Calu3 (cell line): Measurements from ENCODE around the gene ST6GALNAC6. TPM values are rescaled to one million over a fixed set of nuclear protein-coding genes. Genes with fewer than 3 reads are reported as not detected.

Experiments used
- BruUV-seq: library from RNA; stranded (reverse); fragments of 400-500 nt; replicated peaks from 2 replicates; lab custom pipeline; 2021; lab: Mats Ljungman, UMichigan
- CTCF ChIA-PET: fragments of 300-600 bp; sonication (Branson Sonifier 250); formaldehyde crosslinking; loops from one replicate; lab custom pipeline; 2022; ENCODE audit warnings: antibody characterized with exemption; lab: Charles Lee
- DNase-seq: peaks from one replicate; pipeline ENCODE4 v3.0.0; 2022
- H3K27ac Mint-ChIP-seq: one replicate; pipeline ENCODE4 v1.8.0; 2022; ENCODE audit warnings: mixed read lengths; ENCODE audit not compliant: unreplicated experiment
- H3K27me3 Mint-ChIP-seq: one replicate; pipeline ENCODE4 v1.8.0; 2022; ENCODE audit warnings: mixed read lengths; ENCODE audit not compliant: unreplicated experiment
- H3K36me3 Mint-ChIP-seq: one replicate; pipeline ENCODE4 v1.8.0; 2022; ENCODE audit warnings: mild to moderate bottlenecking, moderate library complexity, mixed read lengths; ENCODE audit not compliant: insufficient read depth, unreplicated experiment
- H3K4me1 Mint-ChIP-seq: one replicate; pipeline ENCODE4 v1.8.0; 2022; ENCODE audit warnings: mild to moderate bottlenecking, low read depth, mixed read lengths; ENCODE audit not compliant: unreplicated experiment
- H3K4me3 Mint-ChIP-seq: one replicate; pipeline ENCODE4 v1.8.0; 2022; ENCODE audit warnings: mild to moderate bottlenecking, low read depth, moderate library complexity, mixed read lengths; ENCODE audit not compliant: unreplicated experiment
- H3K9me3 Mint-ChIP-seq: one replicate; pipeline ENCODE4 v1.8.0; 2022; ENCODE audit warnings: low read depth, mixed read lengths; ENCODE audit not compliant: unreplicated experiment
- CTCF ChIP-seq: fragments of 200-600 bp; IDR thresholded peaks from one replicate; pipeline ENCODE4 v1.8.0; 2022; ENCODE audit warnings: antibody characterized with exemption; ENCODE audit not compliant: unreplicated experiment
- intact Hi-C: fragments of 100-400 bp; cut with micrococcal nuclease; formaldehyde crosslinking; loops from one replicate; pipeline ENCODE4 v1.10.0; 2022; ENCODE audit not compliant: unreplicated experiment
- total RNA-seq: library from RNA; stranded (reverse); gene quantifications from 2 replicates; pipeline ENCODE4 v1.2.3, GENCODE V29; 2022

Gene ST6GALNAC6
- total RNA-seq, 1 experiment from 2014 or later, result 9.1 TPM

- Mint-ChIP-seq H3K36me3 (peaks cover 5% of the 10 kb centered on the region), H3K4me1 (no peaks in the 10 kb centered on the region), H3K4me3 (no peak overlapping the region), H3K9me3 (no peaks in the 10 kb centered on the region), H3K27ac (no peak overlapping the region), H3K27me3 (no peaks in the 10 kb centered on the region)
- TF ChIP-seq CTCF, result no peak
- no peak for DNase-seq
- no TSS peak for BruUV-seq
- CTCF ChIA-PET, result no interaction called here
- intact Hi-C loops, result no loop called here
Observed at GRCh38 chr9:127912296-127912695, 12.9 kb upstream of the ST6GALNAC6 start.

- intact Hi-C loops, result no loop called here
- H3K27ac Mint-ChIP-seq, result no peak overlapping the region
- no peak for TF ChIP-seq CTCF
- H3K9me3 Mint-ChIP-seq, result no peaks in the 10 kb centered on the region
- CTCF ChIA-PET, result no interaction called here
- peaks cover 5% of the 10 kb centered on the region for H3K36me3 Mint-ChIP-seq
- BruUV-seq, result no TSS peak
- no peak for DNase-seq
- H3K4me3 Mint-ChIP-seq, result no peak overlapping the region
- no peaks in the 10 kb centered on the region for H3K4me1 Mint-ChIP-seq
- no peaks in the 10 kb centered on the region for H3K27me3 Mint-ChIP-seq
Observed at GRCh38 chr9:127910613-127911205, 11.3 kb upstream of the ST6GALNAC6 start.

- BruUV-seq, result no TSS peak
- intact Hi-C loops, result no loop called here
- TF ChIP-seq CTCF, result no peak
- no peak for DNase-seq
- Mint-ChIP-seq H3K9me3 (no peaks in the 10 kb centered on the region), H3K27ac (no peak overlapping the region), H3K27me3 (no peaks in the 10 kb centered on the region), H3K4me1 (no peaks in the 10 kb centered on the region), H3K4me3 (no peak overlapping the region), H3K36me3 (peaks cover 5% of the 10 kb centered on the region)
- CTCF ChIA-PET, result no interaction called here
Observed at GRCh38 chr9:127909839-127910273, 10.5 kb upstream of the ST6GALNAC6 start.

GRCh38 chr9:127908660-127908926, 9.2 kb upstream of the ST6GALNAC6 start:
- DNase-seq, result no peak
- Mint-ChIP-seq H3K9me3 (no peaks in the 10 kb centered on the region), H3K4me1 (no peaks in the 10 kb centered on the region), H3K4me3 (no peak overlapping the region), H3K27ac (no peak overlapping the region), H3K36me3 (peaks cover 9% of the 10 kb centered on the region), H3K27me3 (no peaks in the 10 kb centered on the region)
- intact Hi-C loops, result no loop called here
- no peak for TF ChIP-seq CTCF
- CTCF ChIA-PET, result no interaction called here
- BruUV-seq, result no TSS peak
